Endothelial cell of umbilical vein (primary cell): ENCODE results near the gene WAPL. TPM values are rescaled to one million over a fixed set of nuclear protein-coding genes. Genes with fewer than 3 reads are reported as not detected.
A peak's percentile ranks its signal among the peaks of the same experiment; 100 is the strongest.

Experiments
- BruUV-seq: library from RNA; stranded (reverse); fragments of 400-500 nt; replicated peaks from 2 replicates; lab custom pipeline; 2021; lab: Mats Ljungman, UMichigan
- CTCF ChIA-PET: fragments of 300-600, 350-600 bp; sonication (Branson Sonifier 250); formaldehyde crosslinking; loops from one replicate; lab custom pipeline; 2021; ENCODE audit warnings: antibody characterized with exemption, inconsistent platforms; lab: Charles Lee
- POLR2A ChIA-PET: fragments of 300-600, 350-600 bp; sonication (Branson Sonifier 250); formaldehyde crosslinking; loops from one replicate; lab custom pipeline; 2021; ENCODE audit warnings: antibody characterized with exemption, inconsistent platforms; lab: Charles Lee
- DNase-seq: peaks from one replicate; pipeline ENCODE4 v3.0.0-alpha.2; 2011; ENCODE audit warnings: low read depth, low spot score
- FAIRE-seq: peaks from 2 replicates; lab custom pipeline; 2011; peaks lifted over from hg19 to GRCh38; lab: Jason Lieb, UNC
- H2AFZ ChIP-seq: 2 replicates; pipeline ENCODE4 v1.6.0; 2012; ENCODE audit warnings: low read depth, low read length, control low read depth, inconsistent platforms
- H3K27ac ChIP-seq: 2 replicates; pipeline ENCODE4 v1.5.1; 2011; ENCODE audit warnings: low read depth, mild to moderate bottlenecking, control low read depth, low read length, moderate library complexity; ENCODE audit not compliant: insufficient read depth
- H3K27me3 ChIP-seq, 2 experiments: 2 replicates each; pipeline versions ENCODE4 v1.6.0 to v1.6.1; 2011; ENCODE audit warnings: low read length in 2 of 2, mixed read lengths in 1 of 2; ENCODE audit not compliant: control insufficient read depth in 2 of 2, insufficient read depth in 2 of 2
- H3K36me3 ChIP-seq, 2 experiments: 2 replicates in 1 of 2; 3 replicates in 1 of 2; pipeline ENCODE4 v1.5.1; 2011; ENCODE audit warnings: low read length in 2 of 2, mild to moderate bottlenecking in 1 of 2, moderate library complexity in 1 of 2; ENCODE audit not compliant: control insufficient read depth in 2 of 2, insufficient read depth in 2 of 2; ENCODE audit errors: extremely low read depth in 1 of 2
- H3K4me1 ChIP-seq: 3 replicates; pipeline ENCODE4 v1.5.1; 2011; ENCODE audit warnings: mild to moderate bottlenecking, low read length; ENCODE audit not compliant: control insufficient read depth, insufficient read depth; ENCODE audit errors: extremely low read depth
- H3K4me2 ChIP-seq: 2 replicates; pipeline ENCODE4 v1.6.1; 2011; ENCODE audit warnings: low read length, control low read depth, mixed read lengths; ENCODE audit not compliant: insufficient read depth
- H3K4me3 ChIP-seq, 3 experiments: fragments of 200-600 bp in 1 of 3; sonication (generic), shearing (Covaris generic) in 1 of 3; replicated peaks in 1 of 3; 2 replicates each; pipeline ENCODE4 v1.5.1; 2011 to 2016; ENCODE audit warnings: control low read depth in 3 of 3, low read length in 3 of 3, mild to moderate bottlenecking in 2 of 3, inconsistent platforms in 1 of 3, low read depth in 1 of 3, moderate library complexity in 1 of 3; ENCODE audit not compliant: insufficient read depth in 1 of 3
- H3K79me2 ChIP-seq: 2 replicates; pipeline ENCODE4 v1.6.0; 2012; ENCODE audit warnings: low read length, inconsistent platforms; ENCODE audit not compliant: control insufficient read depth, insufficient read depth
- H3K9ac ChIP-seq: replicated peaks from 2 replicates; pipeline ENCODE3; 2011; ENCODE audit warnings: low read length, control low read depth; ENCODE audit not compliant: insufficient read depth; ENCODE audit errors: extremely low read depth
- H3K9me1 ChIP-seq: replicated peaks from 3 replicates; pipeline ENCODE4 v1.6.0; 2011; ENCODE audit warnings: mild to moderate bottlenecking, low read length; ENCODE audit not compliant: control insufficient read depth, insufficient read depth; ENCODE audit errors: extremely low read depth
- H3K9me3 ChIP-seq: replicated peaks from 2 replicates; pipeline ENCODE4 v1.5.1; 2012; ENCODE audit warnings: low read length, inconsistent platforms; ENCODE audit not compliant: control insufficient read depth, insufficient read depth
- H4K20me1 ChIP-seq: replicated peaks from 2 replicates; pipeline ENCODE3; 2011; ENCODE audit warnings: mild to moderate bottlenecking, low read length; ENCODE audit not compliant: control insufficient read depth, insufficient read depth; ENCODE audit errors: extremely low read depth
- CTCF ChIP-seq, 2 donors: IDR thresholded peaks; 1 replicate in 1 of 2; 2 replicates in 1 of 2; pipeline ENCODE4 v1.5.1; 2011; ENCODE audit warnings: low read length in 2 of 2, mild to moderate bottlenecking in 2 of 2, moderate library complexity in 2 of 2, control low read depth in 1 of 2, inconsistent platforms in 1 of 2, low read depth in 1 of 2; ENCODE audit not compliant: insufficient read depth in 1 of 2; ENCODE audit errors: extremely low read depth in 1 of 2
- EZH2 ChIP-seq: IDR thresholded peaks from 2 replicates; pipeline ENCODE4 v1.6.1; 2012; ENCODE audit warnings: borderline replicate concordance, low read depth, mild to moderate bottlenecking, moderate library complexity, low read length, inconsistent platforms; ENCODE audit not compliant: severe bottlenecking
- FOS ChIP-seq: IDR thresholded peaks from 2 replicates; pipeline ENCODE4 v1.6.1; 2011; ENCODE audit warnings: mild to moderate bottlenecking, low read length, moderate library complexity, borderline replicate concordance; ENCODE audit not compliant: insufficient read depth
- GATA2 ChIP-seq: IDR thresholded peaks from 2 replicates; pipeline ENCODE4 v1.7.0; 2011; ENCODE audit warnings: low read depth, mild to moderate bottlenecking, moderate library complexity, mixed read lengths, low read length; ENCODE audit not compliant: insufficient read length, insufficient read depth
- JUN ChIP-seq: IDR thresholded peaks from 2 replicates; pipeline ENCODE4 v1.6.1; 2011; ENCODE audit warnings: borderline replicate concordance, low read depth; ENCODE audit not compliant: insufficient read length, insufficient read depth
- MAX ChIP-seq: IDR thresholded peaks from 2 replicates; pipeline ENCODE4 v1.6.1; 2011; ENCODE audit not compliant: insufficient read depth, insufficient read length
- MYC ChIP-seq: IDR thresholded peaks from one replicate; pipeline ENCODE4 v1.6.1; 2011; ENCODE audit warnings: mild to moderate bottlenecking, low read depth, low read length
- POLR2A ChIP-seq: IDR thresholded peaks from 2 replicates; pipeline ENCODE4 v1.6.1; 2012; ENCODE audit warnings: low read depth, mild to moderate bottlenecking, control low read depth, low read length
- POLR2AphosphoS5 ChIP-seq: IDR thresholded peaks from 2 replicates; pipeline ENCODE4 v1.6.1; 2012; ENCODE audit warnings: low read depth, mild to moderate bottlenecking, control low read depth, low read length, moderate library complexity; ENCODE audit not compliant: insufficient read depth
- dilution Hi-C: fragments of 300-500 bp; cut with MboI; formaldehyde crosslinking; loops from one replicate; pipeline ENCODE4 v1.15.0; 2019; ENCODE audit warnings: low sequenced_read_pairs; ENCODE audit not compliant: extremely low pct_ligation_motif_present
- intact Hi-C: fragments of 100-400 bp; cut with micrococcal nuclease; formaldehyde crosslinking; loops from one replicate; pipeline ENCODE4 v1.10.0; 2022
- polyA plus RNA-seq, 4 experiments: library from polyadenylated mRNA; depleted of rRNA in 3 of 4; stranded (reverse) in 3 of 4; unstranded in 1 of 4; fragments of >200 nt; gene quantifications; 2 replicates each; pipeline versions ENCODE4 v1.2.1 to v1.2.3, GENCODE V29; 2011 to 2012; ENCODE audit warnings: missing spikeins in 1 of 4
- total RNA-seq: library from RNA; stranded (reverse); gene quantifications from 2 replicates; pipeline ENCODE4 v1.2.3, GENCODE V29; 2021

WAPL gene
- total and polyA plus RNA-seq, 2 donors (not counting 3 experiments of a cell fraction or from before 2014, with no cell fraction given): 9.2 to 35.1 TPM

DNA sequence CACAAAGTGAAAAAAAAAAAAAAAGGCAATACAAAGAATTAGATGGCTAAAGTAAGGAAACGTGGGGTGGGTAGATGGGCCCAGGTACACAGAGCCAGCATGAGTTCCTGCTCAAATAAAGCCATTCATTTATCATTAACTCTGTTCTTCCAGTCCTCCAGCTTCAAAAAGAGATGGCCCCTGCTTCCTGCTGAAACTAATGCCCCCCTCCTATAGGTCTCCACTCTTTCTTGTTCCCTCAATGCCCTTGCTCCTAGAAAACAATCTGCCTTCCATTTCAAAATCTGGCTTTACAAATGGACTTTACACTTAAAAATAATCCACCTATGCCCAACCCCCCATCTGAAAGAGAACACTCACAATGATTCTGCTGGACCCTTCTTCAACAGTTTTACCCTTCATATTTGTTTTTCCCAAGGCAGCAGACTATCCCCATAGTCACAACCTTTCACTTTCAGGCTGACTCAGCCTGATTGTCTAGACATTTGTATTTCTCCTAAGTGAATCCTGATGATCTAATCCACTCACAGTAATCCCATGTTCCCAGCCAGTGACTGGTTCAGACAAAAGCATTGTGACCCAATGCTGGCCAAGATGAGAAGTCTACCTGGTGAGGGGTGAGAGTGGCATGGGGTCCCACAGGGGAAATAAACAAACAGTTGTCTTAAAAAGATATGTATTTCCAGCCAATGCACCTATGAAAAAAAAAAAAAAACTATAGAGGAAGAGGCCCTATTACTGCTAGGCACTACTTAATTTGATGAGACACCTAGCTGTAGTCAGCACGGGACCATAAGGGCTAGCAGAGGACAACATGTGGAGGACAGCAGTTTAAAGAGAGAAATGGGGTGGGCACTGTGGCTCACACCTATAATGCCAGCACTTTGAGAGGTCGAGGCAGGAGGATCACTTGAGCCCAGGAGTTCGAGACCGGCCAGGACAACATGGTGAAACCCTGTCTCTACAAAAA lies 80.4 kb downstream of the WAPL start:
- dilution Hi-C loops (no loop called here), intact Hi-C loops (no loop called here)
- CTCF ChIA-PET: interaction anchor here (0.9 kb wide), 1 partner anchor 144 kb away, joined by 5 read pairs; no protein-coding TSS in a partner anchor
- Histone ChIP-seq H3K4me2 (no peak overlapping the region), H3K27me3 (no peaks in the 10 kb centered on the region), H4K20me1 (no peaks in the 10 kb centered on the region), H3K9me1 (no peaks in the 10 kb centered on the region), H2AFZ (no peak overlapping the region), H3K36me3 (peaks cover 22 to 26% of the 10 kb centered on the region in 2 experiments), H3K79me2 (no peaks in the 10 kb centered on the region), H3K27ac (peak overlapping the region; percentile 60), H3K9ac (no peak overlapping the region), H3K9me3 (no peaks in the 10 kb centered on the region), H3K4me1 (no peaks in the 10 kb centered on the region), H3K4me3 (no peak overlapping the region)
- no peak for TF ChIP-seq FOS
- DNase-seq: peak; percentile 37
- POLR2A ChIA-PET: no interaction called here
- no peak for FAIRE-seq
- BruUV-seq: no TSS peak

GRCh38 chr10:86439544-86439943 lies 82.0 kb downstream of the WAPL start:
- DNase-seq (no peak), FAIRE-seq (no peak)
- no TSS peak for BruUV-seq
- H3K27ac ChIP-seq: no peak overlapping the region
- H2AFZ ChIP-seq: no peak overlapping the region
- CTCF ChIA-PET: interaction anchor here (0.5 to 1.3 kb wide), 2 partner anchors 9 to 20 kb away, joined by 3 read pairs; no protein-coding TSS in a partner anchor
- H3K9ac ChIP-seq: no peak overlapping the region
- POLR2A ChIA-PET: no interaction called here
- H3K36me3 ChIP-seq: peaks cover 20 to 29% of the 10 kb centered on the region in 2 experiments
- no peaks in the 10 kb centered on the region for H3K4me1 ChIP-seq
- TF ChIP-seq MAX (no peak), POLR2A (no peak), GATA2 (no peak), POLR2AphosphoS5 (no peak), CTCF (IDR thresholded peaks at IDR 0.05; ENCODE audit: extremely low read depth in 1 of 2, insufficient read depth in 1 of 2, low read depth in 1 of 2, low read length in 2 of 2) (no peak), FOS (no peak), MYC (no peak), EZH2 (no peak), JUN (no peak)
- dilution Hi-C loops: no loop called here
- H3K79me2 ChIP-seq: no peaks in the 10 kb centered on the region
- H3K9me1 ChIP-seq: no peaks in the 10 kb centered on the region
- no peak overlapping the region for H3K4me2 ChIP-seq
- no peaks in the 10 kb centered on the region for H3K9me3 ChIP-seq
- intact Hi-C loops: no loop called here
- H3K27me3 ChIP-seq: no peaks in the 10 kb centered on the region
- H4K20me1 ChIP-seq: no peaks in the 10 kb centered on the region
- H3K4me3 ChIP-seq: no peak overlapping the region
